Measurements from ENCODE around the gene KLF3. TPM values are rescaled to one million over a fixed set of nuclear protein-coding genes. Genes with fewer than 3 reads are reported as not detected.

KLF3 gene
- total RNA-seq, 6 experiments from 2014 or later: 21.3 to 37.6 (median 26.8) TPM

- no peak overlapping the region for H3K4me3 ChIP-seq
- no peaks in the 10 kb centered on the region for H3K4me1 ChIP-seq
- TF ChIP-seq, protein P1, sequence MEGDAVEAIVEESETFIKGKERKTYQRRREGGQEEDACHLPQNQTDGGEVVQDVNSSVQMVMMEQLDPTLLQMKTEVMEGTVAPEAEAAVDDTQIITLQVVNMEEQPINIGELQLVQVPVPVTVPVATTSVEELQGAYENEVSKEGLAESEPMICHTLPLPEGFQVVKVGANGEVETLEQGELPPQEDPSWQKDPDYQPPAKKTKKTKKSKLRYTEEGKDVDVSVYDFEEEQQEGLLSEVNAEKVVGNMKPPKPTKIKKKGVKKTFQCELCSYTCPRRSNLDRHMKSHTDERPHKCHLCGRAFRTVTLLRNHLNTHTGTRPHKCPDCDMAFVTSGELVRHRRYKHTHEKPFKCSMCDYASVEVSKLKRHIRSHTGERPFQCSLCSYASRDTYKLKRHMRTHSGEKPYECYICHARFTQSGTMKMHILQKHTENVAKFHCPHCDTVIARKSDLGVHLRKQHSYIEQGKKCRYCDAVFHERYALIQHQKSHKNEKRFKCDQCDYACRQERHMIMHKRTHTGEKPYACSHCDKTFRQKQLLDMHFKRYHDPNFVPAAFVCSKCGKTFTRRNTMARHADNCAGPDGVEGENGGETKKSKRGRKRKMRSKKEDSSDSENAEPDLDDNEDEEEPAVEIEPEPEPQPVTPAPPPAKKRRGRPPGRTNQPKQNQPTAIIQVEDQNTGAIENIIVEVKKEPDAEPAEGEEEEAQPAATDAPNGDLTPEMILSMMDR (IDR thresholded peaks at IDR 0.05): no peak
- no peak for TF ChIP-seq POLR2A (IDR thresholded peaks at IDR 0.05)
- H3K36me3 ChIP-seq: peaks cover 2 to 91% (median 34%) of the 10 kb centered on the region in 4 donors
- H3K9me3 ChIP-seq: no peaks in the 10 kb centered on the region
- no peak overlapping the region for H3K27ac ChIP-seq
- no peaks in the 10 kb centered on the region for H3K27me3 ChIP-seq
- intact Hi-C loops (cut with DNase I): no loop called here
- ATAC-seq (no peak), DNase-seq (no peak)
Measured at GRCh38 chr4:38693569-38693968, 29.6 kb downstream of the KLF3 start.

- no peak overlapping the region for H3K27ac ChIP-seq
Measured at GRCh38 chr4:38694330-38694729, 30.3 kb downstream of the KLF3 start.

GRCh38 chr4:38695809-38696208, 31.8 kb downstream of the KLF3 start:
- intact Hi-C loops (cut with DNase I): no loop called here
- H3K4me3 ChIP-seq: no peak overlapping the region
- 60% methylated on average over 3 of the region's 3 CpGs for WGBS (ENCODE audit: insufficient coverage, low coverage, low lambda C conversion rate, missing lambda C conversion rate)
- no peaks in the 10 kb centered on the region for H3K4me1 ChIP-seq
- H3K27ac ChIP-seq: no peak overlapping the region
- ATAC-seq (no peak), DNase-seq (no peak)
- H3K27me3 ChIP-seq: no peaks in the 10 kb centered on the region
- H3K9me3 ChIP-seq: no peaks in the 10 kb centered on the region
- no peak for TF ChIP-seq POLR2A (IDR thresholded peaks at IDR 0.05)
- TF ChIP-seq, protein P1 (IDR thresholded peaks at IDR 0.05): no peak
- peaks cover 2 to 71% (median 20%) of the 10 kb centered on the region in 4 donors for H3K36me3 ChIP-seq

More at GRCh38 chr4:38694330-38694729, 30.3 kb downstream of the KLF3 start:
- intact Hi-C loops (cut with DNase I): no loop called here
- Histone ChIP-seq H3K27me3 (no peaks in the 10 kb centered on the region), H3K4me3 (no peak overlapping the region), H3K36me3 (peaks cover 2 to 85% (median 30%) of the 10 kb centered on the region in 4 donors), H3K9me3 (no peaks in the 10 kb centered on the region), H3K4me1 (no peaks in the 10 kb centered on the region)
- DNase-seq (no peak), ATAC-seq (no peak)
- no peak for TF ChIP-seq POLR2A (IDR thresholded peaks at IDR 0.05)
- TF ChIP-seq, protein P1 (IDR thresholded peaks at IDR 0.05): no peak
- WGBS (ENCODE audit: insufficient coverage, low coverage, low lambda C conversion rate, missing lambda C conversion rate): 88% methylated on average over 3 of the region's 3 CpGs

- TF ChIP-seq POLR2A (IDR thresholded peaks at IDR 0.05): no peak
- TF ChIP-seq, protein P1 (IDR thresholded peaks at IDR 0.05): no peak
- no peaks in the 10 kb centered on the region for H3K27me3 ChIP-seq
- intact Hi-C loops (cut with DNase I): no loop called here
- peaks cover 2 to 62% (median 17%) of the 10 kb centered on the region in 4 donors for H3K36me3 ChIP-seq
- DNase-seq: no peak
- H3K4me3 ChIP-seq: no peak overlapping the region
- 12% methylated on average over 2 of the region's 2 CpGs for WGBS (ENCODE audit: insufficient coverage, low coverage, low lambda C conversion rate, missing lambda C conversion rate)
- H3K9me3 ChIP-seq: no peaks in the 10 kb centered on the region
- no peak overlapping the region for H3K27ac ChIP-seq
- no peak for ATAC-seq
- no peaks in the 10 kb centered on the region for H3K4me1 ChIP-seq
Measured at GRCh38 chr4:38696697-38697096, 32.7 kb downstream of the KLF3 start.

DNA sequence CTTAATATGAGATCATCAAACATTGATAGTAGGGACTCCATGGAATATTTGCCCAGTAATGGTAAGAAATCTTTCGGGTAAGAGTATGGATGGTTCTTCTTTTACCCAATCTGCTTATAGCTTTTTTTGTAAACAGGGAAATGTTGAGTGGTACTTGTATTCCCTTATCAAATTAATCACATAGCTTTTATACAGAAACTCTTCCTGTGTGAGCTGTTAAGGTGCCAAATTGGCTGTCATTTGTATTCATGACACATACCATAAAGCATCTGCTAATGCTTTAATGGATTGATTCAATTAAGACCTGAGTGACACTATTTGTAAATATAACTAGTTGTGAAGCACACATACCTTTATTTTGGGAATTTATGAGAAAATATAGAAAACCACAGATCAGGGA, 34.2 kb downstream of the KLF3 start:
- intact Hi-C loops (cut with DNase I): no loop called here
- DNase-seq (no peak), ATAC-seq (no peak)
- Histone ChIP-seq H3K27ac (no peak overlapping the region), H3K4me1 (no peaks in the 10 kb centered on the region), H3K27me3 (no peaks in the 10 kb centered on the region), H3K4me3 (no peak overlapping the region), H3K36me3 (peaks cover 2 to 52% (median 14%) of the 10 kb centered on the region in 4 donors), H3K9me3 (no peaks in the 10 kb centered on the region)
- no peak for TF ChIP-seq POLR2A (IDR thresholded peaks at IDR 0.05)
- TF ChIP-seq, protein P1 (IDR thresholded peaks at IDR 0.05): no peak
- 100% methylated on average over 1 of the region's 1 CpG for WGBS (ENCODE audit: insufficient coverage, low coverage, low lambda C conversion rate, missing lambda C conversion rate)

All from right lobe of liver (tissue), 6 donors.